Cardiac septum (tissue), 1 donor: Measurements from ENCODE around the gene TBX2. TPM values are rescaled to one million over a fixed set of nuclear protein-coding genes. Genes with fewer than 3 reads are reported as not detected.
"Not testable (repeated sequence)": the region's sequence is repeated elsewhere in the genome, so short reads cannot be mapped to it uniquely, and the experiment has no call there.

Source experiments
- DNase-seq: peaks from one replicate; pipeline ENCODE4 v3.0.0-alpha.2; 2020; ENCODE audit warnings: low spot score
- intact Hi-C: fragments of 100-400 bp; cut with DNase I; formaldehyde crosslinking; loops from one replicate; pipeline ENCODE4 v1.14.0; 2022
- total RNA-seq: library from RNA; stranded (reverse); fragmentation: NEBNext Ultra II Directional; extraction: Animal tissue kit (Norgen Biotek cat#: 25700); gene quantifications from one replicate; pipeline ENCODE4 v1.2.1, GENCODE V29; 2021
- donor health status: DM: no; HTN: no; CAD: no.

TBX2 gene
- total RNA-seq, 1 donor from 2014 or later = 17.2 TPM

DNA sequence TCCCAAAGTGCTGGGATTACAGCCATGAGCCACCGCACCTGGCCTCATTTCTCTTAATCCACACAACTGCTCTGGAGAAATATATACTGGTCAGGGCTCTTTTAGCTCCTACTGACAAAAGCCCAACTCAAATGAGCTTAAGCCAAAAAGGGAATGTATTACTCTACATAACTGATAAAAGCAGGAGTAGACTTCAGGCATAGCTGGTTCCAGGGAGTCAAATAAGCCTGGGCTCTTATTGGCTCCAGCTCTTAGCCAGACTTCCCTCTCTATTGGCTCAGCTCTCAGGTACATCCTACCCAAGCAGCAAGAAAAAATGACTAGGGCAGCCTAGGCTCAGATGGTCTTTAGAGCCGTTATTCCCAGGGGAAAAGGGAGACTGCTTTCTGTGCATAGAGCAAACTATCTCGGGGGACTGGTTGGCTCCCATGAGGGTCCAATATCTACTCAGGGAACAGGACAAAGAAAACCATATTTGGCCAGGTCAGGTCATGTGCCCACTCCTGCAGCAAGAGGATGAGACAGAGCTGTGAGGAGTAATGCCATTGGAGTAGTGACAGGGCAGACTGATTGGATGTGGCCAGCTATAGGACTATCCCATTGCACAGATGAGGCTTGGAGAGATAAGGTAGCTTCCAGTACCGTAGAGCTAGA lies 21.2 kb downstream of the TBX2 start:
- intact Hi-C loops = no loop called here
- DNase-seq = no peak

DNA sequence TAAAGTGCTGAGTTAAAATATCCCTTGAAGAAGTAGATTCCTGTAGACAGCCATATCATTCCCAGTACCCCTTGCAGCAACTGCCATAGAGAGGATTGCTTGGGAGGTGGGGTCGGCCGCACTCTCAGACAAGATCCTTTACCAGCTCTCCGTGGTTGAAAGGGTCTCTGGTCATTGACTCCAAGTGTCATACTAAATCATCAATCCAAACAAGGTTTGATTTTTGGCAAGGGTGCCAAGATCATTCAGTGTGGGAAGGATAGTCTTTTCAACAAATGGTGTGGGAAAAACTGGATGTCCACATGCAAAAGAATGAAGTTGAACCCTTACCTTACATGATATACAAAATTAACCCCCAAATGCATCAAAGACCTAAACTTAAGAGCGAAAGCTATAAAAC lies 21.8 kb downstream of the TBX2 start:
- intact Hi-C loops = no loop called here
- DNase-seq = no peak

DNA sequence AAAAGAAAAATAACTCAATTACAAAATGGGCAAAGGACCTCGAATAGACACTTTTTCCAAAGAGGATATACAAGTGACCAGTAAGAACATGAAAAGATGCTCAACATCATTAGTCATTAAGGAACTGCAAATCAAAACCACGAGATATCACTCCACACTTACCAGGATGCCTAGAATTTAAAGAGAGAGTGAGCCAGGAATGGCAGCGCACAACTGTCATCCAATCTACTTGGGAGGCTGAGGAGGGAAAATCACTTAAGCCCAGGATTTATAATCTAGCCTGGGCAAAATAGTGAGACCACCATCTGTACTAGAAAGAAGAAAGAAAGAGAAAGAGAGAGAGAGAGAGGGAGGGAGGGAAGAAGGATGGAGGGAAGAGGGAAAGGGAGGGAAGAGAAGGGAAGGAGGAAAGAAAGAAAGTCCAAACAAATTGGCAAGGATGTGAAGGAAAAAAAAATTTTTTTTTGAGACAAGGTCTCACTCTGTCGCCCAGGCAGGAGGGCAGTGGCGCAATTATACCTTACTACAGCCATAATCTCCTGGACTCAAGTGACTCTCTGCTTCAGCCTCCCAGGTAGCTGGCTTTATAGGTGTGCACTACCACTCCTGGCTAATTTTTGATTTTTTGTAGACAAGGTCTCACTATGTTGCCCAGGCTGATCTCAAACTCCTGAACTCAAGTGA lies 22.6 kb downstream of the TBX2 start:
- intact Hi-C loops = no loop called here
- DNase-seq = no peak

DNA sequence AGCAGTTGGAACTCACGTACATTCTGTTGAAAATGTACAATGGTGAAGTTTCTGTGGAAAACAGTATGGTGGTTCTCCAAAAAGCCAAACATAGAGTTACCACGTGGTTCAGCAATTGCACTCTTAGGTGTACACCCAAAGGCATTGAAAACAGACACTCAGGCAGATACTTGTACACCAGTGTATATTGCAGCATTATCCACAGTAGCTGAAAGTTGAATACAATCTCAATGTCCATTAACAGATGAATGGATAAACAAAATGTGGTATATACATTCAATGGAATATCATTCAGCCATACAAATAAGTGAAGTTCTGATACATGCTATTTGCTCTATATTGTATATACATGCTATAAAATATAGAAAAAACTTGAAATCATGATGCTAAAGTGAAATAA lies 23.2 kb downstream of the TBX2 start:
- intact Hi-C loops = no loop called here
- DNase-seq = no peak

DNA sequence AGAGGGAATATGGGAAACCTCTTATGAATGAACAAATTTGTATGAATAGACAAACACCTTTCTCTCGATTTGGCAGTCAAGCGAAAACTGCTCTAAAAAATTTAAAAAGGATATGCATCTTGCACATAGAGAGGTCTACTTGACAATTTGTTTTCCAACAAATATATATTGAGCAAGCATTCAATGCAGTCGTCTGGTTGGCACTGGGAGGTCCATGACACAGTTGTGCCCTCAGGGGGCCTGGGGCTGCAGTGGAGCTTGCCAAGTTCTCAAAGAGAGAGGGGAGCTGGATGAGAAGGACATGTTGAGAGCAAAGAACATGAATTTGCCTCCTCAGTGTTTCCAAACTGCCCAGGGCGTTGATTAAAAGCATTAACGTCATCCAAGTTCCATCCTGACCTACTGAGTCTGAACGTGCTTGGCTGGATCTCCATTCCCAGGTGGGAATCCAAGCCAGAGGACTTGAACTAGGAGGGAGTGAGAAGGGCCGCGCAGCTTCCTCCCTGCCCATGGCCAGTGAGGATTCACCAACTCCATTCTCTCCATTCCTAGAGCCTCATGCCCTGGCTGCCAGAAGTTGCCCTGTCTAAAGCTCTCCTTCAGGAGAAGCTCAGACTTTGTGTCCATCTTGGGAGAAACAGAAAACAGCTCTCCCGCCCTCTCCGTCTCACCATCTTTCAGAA lies 24.5 kb downstream of the TBX2 start:
- intact Hi-C loops = no loop called here
- no peak for DNase-seq

DNA sequence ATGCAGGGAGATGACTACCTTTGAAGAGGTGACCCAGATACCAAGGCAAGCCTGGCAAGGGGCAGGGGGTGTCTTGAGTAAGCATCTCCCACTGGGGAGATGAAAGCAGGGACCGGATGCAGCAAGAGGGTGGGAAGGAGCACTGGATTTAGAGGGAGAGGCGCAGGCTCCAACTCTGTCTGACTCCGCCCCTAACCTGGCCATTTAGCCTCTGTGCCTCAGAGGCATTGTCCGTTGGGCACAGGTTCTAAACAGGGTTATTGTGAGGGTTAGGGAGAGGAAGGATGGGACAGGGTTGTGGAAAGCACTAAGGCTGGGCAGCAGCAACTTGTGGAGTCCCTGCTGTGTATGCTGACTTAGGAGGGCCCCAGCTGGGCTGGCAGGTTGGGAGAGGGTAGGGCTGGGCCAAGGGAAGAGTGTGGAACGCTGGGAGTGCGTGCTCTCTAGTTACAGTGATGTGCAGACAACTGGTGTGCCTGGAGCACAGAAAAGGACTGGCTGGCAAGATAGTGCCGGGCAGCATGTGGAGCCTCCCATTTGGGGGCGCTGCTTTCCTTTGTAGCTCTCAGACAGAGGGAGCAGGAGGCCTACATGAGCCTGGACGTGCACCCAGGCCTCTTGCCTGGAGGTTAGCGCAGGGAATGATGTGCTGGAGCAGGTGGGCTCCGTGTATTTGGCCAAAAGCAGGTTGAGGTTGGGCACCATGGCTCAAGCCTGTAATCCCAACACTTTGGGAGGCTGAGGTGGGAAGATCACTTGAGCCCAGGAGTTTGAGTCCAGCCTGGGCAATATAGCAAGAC lies 26.2 kb downstream of the TBX2 start:
- intact Hi-C loops = no loop called here
- DNase-seq = no peak

DNA sequence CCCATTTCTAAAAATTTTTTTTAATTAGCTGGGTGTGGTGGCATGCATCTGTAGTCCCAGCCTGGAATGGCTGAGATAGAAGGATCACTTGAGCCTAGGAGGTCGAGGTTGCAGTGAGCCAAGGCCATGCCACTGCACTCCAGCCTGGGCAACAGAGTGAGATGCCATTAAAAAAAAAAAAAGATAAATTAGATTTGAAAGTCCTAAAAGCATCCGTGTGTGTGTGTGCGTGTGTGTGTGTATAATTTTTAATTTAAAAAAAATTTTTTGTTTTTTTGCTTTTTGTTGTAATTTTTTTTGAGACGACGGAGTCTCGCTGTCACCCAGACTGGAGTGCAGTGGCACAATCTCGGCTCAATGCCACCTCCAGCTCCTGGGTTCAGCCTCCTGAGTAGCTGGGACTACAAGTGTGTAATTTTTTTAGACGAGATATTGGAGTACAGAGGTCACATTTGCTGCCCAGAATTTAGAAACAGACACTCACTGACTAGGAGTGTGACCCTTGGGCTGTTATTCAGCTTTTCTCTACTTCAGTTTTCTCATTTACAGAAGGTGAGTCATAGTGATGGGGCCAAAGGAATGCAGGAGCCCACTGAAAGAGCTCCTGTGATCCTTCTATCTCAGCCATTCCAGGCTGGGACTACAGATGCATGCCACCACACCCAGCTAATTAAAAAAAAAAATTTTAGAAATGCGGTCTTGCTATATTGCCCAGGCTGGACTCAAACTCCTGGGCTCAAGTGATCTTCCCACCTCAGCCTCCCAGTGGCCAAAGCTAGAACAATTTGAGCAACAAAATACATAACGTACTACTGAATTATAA lies 27.1 kb downstream of the TBX2 start:
- no peak for DNase-seq
- intact Hi-C loops = no loop called here

DNA sequence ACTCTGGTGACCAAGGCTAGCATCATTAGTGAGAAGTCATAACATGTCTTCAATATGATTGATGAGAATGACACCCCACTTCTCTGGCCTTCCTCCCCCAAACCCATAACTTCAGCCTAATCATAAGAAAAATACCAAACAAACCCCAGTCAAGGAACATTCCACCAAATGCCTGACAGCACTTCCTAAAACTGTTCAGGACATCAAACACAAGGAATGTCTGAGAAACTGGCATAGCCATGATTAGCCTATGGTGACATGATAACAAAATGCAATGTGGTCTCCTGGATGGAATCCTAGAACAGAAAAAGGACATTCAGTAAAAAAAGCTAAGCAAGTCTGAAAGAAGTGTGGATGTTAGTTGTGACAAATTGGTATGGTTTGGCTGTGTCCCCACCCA lies 27.9 kb downstream of the TBX2 start:
- intact Hi-C loops = no loop called here
- no peak for DNase-seq

DNA sequence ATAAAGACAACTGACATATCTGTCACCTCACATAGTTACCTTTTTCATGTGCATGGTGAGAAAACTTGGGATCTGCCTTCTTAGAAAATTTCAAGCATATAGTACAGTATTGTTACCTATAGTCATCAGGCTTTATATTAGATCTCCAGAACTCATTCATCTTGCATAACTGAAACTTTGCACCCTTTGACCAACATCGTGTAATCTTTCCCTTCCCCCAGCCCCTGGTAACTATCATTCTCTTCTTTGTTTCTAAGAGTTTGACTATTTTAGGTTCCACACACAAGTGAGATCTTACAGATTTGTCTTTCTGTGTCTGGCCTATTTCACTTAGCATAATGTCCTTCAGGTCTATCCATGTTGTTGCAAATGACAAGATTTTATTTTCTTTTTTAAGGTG lies 29.6 kb downstream of the TBX2 start:
- no peak for DNase-seq
- intact Hi-C loops = no loop called here

DNA sequence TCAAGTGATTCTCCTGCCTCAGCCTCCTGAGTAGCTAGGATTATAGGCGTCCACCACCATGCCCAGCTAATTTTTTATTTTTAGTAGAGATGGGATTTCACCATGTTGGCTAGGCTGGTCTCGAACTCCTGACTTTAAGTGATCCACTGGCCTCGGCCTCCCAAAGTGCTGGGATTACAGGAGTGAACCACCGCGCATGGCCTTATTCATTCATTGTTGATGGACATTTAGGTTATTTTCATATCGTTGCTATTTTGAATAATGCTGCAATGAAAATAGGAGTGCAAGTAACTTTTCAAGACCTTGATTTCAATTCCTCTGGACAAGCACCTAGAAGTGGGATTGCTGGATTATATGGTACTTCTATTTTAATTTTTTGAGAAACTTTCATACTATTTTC lies 30.2 kb downstream of the TBX2 start:
- intact Hi-C loops, DNase-seq: not testable (repeated sequence)

DNA sequence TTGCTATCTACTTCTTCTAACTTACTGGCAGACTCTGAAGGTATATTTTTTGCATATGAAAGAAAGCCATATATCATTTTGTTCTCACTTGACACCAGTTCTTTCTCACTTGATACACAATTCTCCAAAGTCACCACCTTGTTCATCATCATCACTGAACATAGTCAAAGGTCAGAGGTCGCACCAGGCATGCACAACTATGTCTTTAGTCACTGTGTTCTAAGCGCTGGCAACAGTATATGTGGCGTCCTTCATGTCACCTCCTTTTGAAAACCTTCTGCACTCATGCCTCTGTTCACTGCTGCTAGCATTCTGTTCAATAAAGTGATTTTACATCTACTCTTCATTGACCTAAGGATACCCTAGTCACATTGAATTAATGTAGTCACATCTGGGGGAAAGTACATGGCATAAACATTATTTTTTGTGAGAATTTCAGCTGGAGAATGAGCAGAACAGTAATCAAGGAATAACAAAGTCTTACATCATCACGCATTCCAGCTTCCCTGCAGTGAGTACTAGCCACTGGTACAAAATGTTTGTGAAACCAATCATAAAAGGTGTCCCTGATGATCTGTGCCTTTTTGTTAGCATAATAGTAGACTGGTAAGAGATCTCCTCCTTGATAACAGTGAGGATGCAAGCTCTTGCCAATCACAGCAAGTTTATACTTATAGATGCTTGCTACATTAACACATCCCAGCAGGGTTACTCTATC lies 32.1 kb downstream of the TBX2 start:
- intact Hi-C loops = no loop called here
- DNase-seq = no peak

DNA sequence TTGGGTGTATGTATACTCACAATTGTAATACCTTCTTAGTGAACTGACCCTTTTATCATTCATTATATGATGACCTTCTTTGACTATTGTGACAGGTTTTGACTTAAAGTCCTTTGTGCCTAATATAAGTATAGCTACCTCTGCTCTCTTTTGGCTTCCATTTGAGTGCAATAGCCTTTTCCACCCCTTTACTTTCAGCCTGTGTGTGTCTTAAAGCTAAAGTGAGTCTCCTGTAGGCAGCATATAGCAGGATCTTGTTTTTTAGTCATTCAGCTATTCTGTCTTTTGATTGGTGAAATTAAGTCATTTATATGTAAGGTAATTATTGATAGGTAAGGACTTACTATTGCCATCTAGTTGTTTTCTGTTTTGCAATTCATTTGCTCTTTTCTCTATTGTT lies 36.6 kb downstream of the TBX2 start:
- DNase-seq = no peak
- intact Hi-C loops = no loop called here

DNA sequence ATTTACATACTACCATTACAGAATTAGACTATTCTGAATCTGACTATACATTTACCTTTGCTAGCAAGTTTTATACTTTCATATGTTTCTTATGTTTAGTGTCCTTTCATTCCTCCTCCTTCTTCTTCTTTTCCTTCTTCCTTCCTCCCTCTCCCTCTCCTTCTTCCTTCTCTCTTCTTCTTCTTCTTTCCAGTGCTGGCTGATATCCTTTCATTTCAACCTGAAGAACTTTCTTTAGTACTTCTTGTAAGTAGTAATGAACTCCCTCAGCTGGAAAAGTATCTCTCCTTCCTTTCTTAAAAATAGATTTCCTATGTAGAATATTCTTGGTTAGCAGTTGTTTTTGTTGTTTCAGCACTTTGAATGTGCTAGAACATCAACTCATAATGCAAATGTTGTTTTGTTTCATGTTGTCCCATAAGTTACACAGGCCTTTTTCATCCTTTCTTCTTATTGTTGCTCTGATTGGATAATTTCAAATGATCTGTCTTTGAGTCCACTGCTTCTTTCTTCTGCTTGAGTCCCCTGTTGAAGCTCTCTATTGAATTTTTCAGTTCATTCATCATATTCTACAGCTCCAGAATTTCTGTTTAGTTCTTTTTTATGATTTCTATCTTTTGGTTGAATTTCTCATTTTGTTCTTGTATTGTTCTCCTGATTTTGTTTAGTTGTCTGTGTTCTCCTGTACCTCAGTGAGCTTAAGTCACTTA lies 37.5 kb downstream of the TBX2 start:
- intact Hi-C loops = no loop called here

DNA sequence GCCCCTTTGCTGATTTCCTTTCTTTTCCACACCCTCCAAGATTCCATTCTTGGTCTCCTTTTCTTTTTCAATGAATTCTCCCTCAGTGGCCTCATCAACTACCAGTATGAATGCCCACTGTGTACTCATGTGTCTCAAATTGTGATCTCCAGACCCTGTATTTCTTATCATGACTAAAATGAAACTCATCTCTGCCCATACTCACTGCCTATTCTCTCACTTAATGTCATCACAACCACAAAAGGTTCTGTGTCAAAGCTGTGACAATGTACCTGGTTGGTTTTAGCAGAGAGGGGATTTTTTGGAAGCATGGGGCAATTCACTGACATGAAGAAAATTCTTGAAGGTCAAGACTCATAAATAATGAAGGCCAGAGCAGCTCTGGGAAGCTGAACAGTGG lies 41.1 kb downstream of the TBX2 start:
- DNase-seq = no peak
- intact Hi-C loops = no loop called here

More for the DNA sequence above, 37.5 kb downstream of the TBX2 start:
- no peak for DNase-seq

DNA sequence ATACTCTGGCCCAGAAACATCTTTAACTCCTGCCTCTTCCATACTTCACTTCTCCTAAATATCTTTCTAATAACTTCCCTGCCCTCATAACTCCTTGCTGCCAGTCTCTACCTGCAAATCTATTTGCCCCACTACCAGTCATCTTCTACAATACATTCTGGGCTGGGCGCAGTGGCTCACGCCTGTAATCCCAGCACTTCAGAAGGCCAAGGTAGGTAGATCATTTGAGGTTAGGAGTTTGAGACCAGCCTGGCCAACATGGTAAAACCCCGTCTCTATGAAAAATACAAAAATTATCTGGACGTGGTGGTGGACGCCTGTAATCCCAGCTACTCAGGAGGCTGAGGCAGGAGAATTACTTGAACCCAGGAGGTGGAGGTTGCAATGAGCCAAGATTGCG lies 41.9 kb downstream of the TBX2 start:
- intact Hi-C loops, DNase-seq: not testable (repeated sequence)

DNA sequence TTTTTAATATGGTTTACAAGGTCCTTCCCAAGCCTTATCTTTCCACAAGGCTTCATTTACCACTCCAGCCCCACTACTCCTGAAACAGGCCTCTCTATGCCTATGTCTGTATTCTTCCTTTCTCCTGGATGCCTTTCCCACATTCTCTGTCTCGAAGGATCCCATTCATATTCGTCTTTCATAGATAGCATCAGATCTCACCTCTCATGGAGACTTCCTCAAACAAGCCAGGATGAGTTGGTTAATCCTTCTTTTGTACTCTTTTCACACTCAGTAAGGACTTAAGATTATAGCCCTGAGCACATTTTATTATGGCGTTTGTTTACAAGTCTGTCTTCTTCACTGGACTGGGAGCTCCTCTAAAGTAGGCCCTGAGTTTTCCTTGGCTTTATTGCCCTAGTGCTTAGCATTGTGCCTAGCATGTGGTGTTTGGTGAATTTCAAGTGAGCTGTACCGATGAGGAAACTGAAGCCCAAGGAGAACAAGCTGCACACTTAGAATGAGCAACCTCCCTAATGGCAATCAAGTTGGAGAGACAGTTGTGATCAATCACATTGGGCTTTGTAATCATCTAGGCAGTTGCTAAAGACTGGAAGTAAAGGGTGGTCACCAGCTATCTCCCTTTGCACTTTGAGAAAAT lies 42.6 kb downstream of the TBX2 start:
- DNase-seq = no peak

DNA sequence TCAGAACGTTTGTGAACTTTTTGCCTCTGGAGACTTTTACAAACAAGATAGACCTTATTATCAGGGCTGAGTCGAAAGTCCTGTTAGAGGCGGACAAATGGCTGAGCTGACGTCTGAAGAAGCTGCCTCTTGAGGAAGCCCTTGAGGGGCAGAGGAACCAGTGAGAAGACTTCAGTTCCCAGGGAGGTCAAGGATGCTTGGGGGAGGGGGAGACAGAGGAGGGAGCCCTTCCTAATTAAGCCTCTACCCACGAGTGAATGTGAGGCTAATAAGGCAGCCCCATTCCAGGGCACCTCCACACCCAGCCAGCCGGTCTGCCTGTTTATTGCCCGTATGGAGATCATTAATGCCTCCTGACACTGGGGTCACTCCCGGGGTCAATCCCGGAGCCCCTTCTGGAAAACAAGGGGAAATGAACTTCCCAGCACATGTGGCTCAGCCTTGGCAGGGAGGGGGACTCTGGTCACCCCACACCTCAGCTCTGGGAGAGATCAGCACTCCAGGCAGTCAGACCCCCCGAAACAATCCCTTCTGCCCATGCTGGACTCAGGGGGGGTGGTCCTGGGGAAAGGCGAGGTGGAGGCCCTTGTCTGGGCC lies 43.3 kb downstream of the TBX2 start:
- no peak for DNase-seq

More for the DNA sequence above, 42.6 kb downstream of the TBX2 start:
- intact Hi-C loops = no loop called here

More for the DNA sequence above, 43.3 kb downstream of the TBX2 start:
- intact Hi-C loops = no loop called here
